Hematopoietic multipotent progenitor cell treated with erythropoietin and hydrocortisone succinate and interleukin-3 and kit ligand, for 15 days (in vitro differentiated cells): ENCODE results near the gene SIGLEC12.
"Not testable (repeated sequence)": the region's sequence is repeated elsewhere in the genome, so short reads cannot be mapped to it uniquely, and the experiment has no call there.

Experiments used
- DNase-seq: peaks from one replicate; pipeline ENCODE4 v3.0.0-alpha.2; 2015; ENCODE audit warnings: low spot score

The SIGLEC12 gene

GRCh38 chr19:51458051-51458645, 43.5 kb downstream of the SIGLEC12 start, which contains the start of gene SIGLEC8:
Gene SIGLEC8 (minus strand): TSS chr19:51458454. CDS start chr19:51458387, 67 bp downstream.
- DNase-seq: no peak

DNA sequence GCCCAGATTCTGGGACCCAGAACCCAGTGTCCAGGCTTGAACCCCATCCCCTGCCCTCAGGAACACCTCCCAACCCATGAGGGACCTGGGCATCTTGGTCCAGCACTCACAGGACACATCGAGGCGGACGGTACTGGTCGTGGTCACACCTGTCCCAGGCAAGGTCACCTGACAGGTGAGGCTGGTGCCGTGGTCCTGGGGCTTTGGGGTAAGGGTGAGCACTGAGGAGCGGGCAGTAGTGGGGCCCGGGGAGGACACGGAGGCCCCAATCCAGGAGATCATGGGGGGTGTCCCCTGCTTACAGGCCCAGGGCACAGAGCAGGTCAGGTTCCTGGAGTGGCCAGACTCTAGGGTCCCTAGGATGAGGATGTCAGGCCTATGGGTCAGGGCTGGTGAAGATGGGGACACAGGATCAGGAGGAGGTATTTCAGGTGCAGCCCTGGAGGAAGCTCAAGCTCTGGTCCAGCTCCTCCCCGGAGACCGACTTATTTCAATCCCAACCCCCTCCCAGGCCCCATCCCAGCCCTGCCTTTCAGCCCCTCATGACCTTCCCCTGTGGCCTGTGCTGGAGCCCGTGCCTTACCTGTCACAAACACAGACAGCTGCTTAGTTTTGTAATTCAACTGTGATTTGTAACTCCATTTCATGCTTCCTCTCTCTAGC, 44.1 kb downstream of the SIGLEC12 start:
- no peak for DNase-seq

DNA sequence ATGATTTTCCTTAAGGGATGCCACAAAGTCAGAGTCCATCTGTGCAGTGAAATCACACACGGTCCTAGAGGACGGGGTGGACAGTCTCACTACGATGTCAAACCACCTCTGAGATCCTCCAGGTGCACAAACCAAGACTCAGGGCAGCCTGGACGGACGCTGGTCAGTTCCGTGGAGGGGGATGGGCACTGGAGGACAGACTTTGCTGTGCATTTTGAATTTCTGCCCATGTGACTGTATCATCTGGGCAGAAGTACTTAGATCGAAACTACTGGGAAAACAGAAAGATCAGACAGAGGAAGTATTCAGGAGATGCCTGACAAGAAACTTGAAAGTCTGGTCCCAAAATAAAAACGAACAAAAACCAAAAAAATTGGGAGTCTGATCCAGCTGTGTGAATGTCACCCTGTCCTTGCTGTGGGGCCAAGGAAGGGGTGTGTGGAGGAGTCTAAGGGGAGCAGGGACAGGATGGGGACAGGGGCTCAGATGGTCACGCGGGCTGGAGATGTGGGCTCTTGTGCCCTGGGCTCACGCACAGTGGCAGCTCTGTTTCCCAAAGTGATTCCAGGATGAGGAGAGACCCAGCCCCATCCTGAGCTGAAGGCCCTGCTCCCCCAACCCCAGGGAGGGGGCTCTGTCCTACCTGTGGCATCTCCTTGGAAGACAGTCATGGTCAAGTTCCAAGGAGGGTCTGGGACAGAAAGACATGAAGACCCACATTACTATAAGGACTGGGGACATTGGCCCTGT, 44.9 kb downstream of the SIGLEC12 start:
- no peak for DNase-seq

DNA sequence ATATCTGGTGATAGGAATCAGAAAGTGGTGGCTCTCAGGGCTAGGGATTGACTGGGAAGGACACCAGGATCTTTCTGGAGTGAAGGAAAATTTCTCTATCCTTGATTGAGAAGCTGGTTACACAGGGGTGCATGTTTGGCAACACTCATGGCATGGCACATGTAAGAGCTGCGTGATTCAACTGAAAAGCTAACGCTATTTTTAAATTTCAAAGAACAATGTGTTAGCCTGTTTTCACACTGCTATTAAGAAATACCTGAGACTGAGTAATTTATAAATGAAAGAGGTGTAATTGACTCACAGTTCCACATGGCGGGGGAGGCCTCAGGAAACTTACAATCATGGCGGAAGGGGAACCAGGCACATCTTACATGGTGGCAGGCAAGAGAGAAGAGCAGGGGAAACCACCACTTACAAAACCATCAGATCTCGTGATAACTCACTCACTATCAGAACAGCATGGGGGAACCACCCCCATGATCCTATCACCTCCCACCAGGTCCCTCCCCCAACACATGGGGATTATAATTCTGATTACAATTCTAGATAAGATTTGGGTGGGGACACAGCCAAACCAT, 50.8 kb downstream of the SIGLEC12 start:
- no peak for DNase-seq

DNA sequence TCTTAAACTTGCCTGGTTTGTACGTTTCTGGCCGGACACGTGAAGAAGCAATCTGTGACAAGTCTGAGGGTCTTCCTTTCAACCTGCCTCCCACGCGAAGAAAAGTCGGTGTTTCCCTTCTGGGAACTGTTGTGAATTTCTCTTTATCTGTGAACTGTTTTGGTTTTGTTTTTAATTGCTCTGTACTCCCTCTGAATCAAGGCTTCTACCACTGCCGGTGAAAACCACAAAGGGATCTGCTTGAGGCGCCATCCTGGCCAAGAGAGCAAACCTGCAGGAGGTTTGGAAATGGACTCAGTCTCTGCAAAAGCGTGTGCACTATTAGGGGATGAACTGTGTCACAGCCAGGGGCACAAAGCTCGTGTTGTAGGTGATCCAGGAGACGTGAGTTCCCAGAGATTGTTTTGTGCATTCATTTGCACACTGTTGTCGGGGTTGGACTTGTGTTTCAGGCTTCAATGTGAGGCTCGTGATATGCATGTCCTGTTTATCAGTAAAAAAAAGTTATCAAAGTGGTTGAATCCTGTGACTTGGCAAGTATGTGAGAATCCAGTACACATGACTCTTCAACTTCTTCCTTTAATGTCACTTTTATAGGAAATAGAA, 53.1 kb downstream of the SIGLEC12 start:
- no peak for DNase-seq

DNA sequence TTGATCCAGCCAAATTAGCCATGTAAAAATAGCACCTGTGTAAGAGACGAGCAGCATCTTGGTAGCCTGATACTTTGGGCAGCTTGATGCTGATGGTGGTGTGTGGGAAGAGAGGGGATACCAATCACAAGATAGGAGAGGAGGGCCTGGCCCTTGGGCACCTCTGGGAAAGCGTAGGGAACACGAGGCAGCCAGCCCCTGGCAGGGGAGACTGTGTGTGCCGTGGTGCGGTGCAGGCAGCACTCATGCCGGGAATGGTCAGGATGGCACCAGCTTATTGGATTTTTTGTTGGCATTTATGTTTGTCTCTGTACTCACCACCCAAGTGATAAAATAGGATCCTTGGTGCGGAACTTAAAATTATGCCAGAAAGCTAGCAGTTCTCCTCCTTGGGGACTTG, 53.6 kb downstream of the SIGLEC12 start:
- DNase-seq: no peak

DNA sequence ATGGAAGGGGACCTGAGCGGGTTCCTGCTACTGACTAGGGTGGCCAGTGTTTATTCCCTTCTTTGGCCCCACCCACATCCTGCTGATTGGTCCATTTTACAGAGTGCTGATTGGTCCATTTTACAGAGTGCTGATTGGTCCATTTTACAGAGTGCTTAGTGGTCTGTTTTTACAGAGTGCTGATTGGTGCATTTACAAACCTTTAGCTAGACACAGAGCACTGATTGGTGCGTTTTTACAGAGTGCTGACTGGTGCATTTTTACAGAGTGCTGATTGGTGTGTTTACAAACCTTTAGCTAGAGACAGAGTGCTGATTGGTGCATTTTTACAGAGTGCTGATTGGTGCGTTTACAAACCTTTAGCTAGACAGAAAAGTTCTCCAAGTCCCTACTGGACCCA, 54.1 kb downstream of the SIGLEC12 start:
- not testable (repeated sequence) for DNase-seq

DNA sequence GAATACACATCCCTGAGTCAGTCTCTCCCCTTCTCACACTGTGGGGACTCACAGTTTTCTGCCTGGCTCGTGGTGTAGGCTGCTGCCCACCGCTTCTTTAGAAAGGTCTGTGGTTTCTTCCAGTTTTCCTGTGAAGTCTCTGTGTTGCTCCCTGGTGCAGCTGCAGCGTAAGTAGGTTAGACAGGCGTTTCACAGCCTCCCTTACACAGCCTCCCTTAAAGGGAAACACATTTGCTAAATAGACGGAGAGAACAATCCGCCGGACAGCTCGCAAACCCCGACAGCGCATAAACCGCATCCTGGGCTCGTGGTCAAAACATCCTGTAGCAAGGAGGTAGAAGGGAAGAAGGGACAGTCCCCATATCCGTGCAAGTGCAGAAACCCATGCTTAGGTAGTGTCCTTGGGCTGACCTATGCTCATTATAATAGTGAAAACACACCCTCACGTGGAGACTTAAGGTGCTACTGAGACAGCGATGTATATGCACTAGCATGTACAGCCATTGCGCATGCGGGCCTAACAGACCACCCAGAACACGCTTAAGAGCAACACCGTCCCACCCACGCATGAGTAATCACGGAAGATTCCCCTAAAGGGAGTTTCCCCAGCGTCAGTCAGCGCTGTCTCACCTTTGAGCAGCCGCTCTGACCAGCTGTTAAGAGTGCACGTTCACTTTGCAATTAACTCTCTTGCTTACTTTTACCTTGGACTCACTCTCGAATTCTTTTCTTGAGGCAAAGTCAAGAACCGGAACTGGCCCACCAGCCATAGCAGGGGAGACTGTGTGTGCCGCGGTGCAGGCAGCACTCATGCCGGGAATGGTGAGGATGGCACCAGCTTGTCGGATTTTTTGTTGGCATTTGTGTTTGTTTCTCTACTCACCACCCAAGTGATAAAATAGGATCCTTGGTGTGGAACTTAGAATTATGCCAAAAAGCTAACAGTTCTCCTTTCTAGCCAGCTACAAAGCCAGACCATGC, 59.9 kb downstream of the SIGLEC12 start:
- no peak for DNase-seq
